ENCODE measurements around the gene IL17RD. TPM values are rescaled to one million over a fixed set of nuclear protein-coding genes. Genes with fewer than 3 reads are reported as not detected.
A peak's percentile ranks its signal among the peaks of the same experiment; 100 is the strongest.

IL17RD gene
- total and polyA plus RNA-seq, 11 donors = 1.4 to 11.3 (median 5.4) TPM

- H3K27me3 ChIP-seq = peaks cover 0 to 21% (median 0%) of the 10 kb centered on the region in 9 donors
- intact Hi-C loops (cut with DNase I) = loop anchor here in 6 of 10 donors (5.0 to 10.0 kb wide), 2 partner anchors 79 to 372 kb away; no protein-coding TSS in a partner anchor
- peaks cover 0 to 18% (median 4%) of the 10 kb centered on the region in 12 donors for H3K4me1 ChIP-seq
- DNase-seq (no peak), ATAC-seq (no peak)
- no peak overlapping the region for H3K27ac ChIP-seq
- 94 to 98% (median 97%) methylated on average over 3 of the region's 3 CpGs for WGBS, 4 donors
- H3K36me3 ChIP-seq = no peaks in the 10 kb centered on the region
- H3K9me3 ChIP-seq = peaks cover 0 to 3% (median 0%) of the 10 kb centered on the region in 12 donors
- H3K4me3 ChIP-seq = no peak overlapping the region
- TF ChIP-seq CTCF (IDR thresholded peaks at IDR 0.05) = no peak
- no peak for TF ChIP-seq POLR2A (IDR thresholded peaks at IDR 0.05)
Observed at GRCh38 chr3:57076422-57076951, 88.7 kb downstream of the IL17RD start.

- Histone ChIP-seq H3K36me3 (no peaks in the 10 kb centered on the region), H3K4me1 (peaks cover 0 to 15% (median 2%) of the 10 kb centered on the region in 12 donors), H3K9me3 (peaks cover 0 to 11% (median 0%) of the 10 kb centered on the region in 12 donors), H3K27ac (no peak overlapping the region), H3K27me3 (peaks cover 0 to 16% (median 0%) of the 10 kb centered on the region in 9 donors), H3K4me3 (no peak overlapping the region)
- ATAC-seq (no peak), DNase-seq (no peak)
- WGBS, 4 donors = 91 to 97% (median 94%) methylated on average over 4 of the region's 4 CpGs
- intact Hi-C loops (cut with DNase I) = loop anchor here in 2 of 10 donors (5.0 to 10.0 kb wide), 2 partner anchors 67 to 369 kb away; no protein-coding TSS in a partner anchor
- TF ChIP-seq CTCF (IDR thresholded peaks at IDR 0.05) = no peak
- no peak for TF ChIP-seq POLR2A (IDR thresholded peaks at IDR 0.05)
Observed at GRCh38 chr3:57074135-57074534, 91.0 kb downstream of the IL17RD start.

- H3K27ac ChIP-seq = peak overlapping the region in 1 of 12 donors; percentile 13
- H3K36me3 ChIP-seq = no peaks in the 10 kb centered on the region
- TF ChIP-seq POLR2A (IDR thresholded peaks at IDR 0.05) (no peak), CTCF (IDR thresholded peaks at IDR 0.05) (no peak)
- H3K4me1 ChIP-seq = peaks cover 0 to 17% (median 5%) of the 10 kb centered on the region in 12 donors
- intact Hi-C loops (cut with DNase I) = loop anchor here in 2 of 10 donors (5.0 to 10.0 kb wide), 2 partner anchors 66 to 369 kb away; no protein-coding TSS in a partner anchor
- no peak overlapping the region for H3K4me3 ChIP-seq
- peaks cover 0 to 12% (median 0%) of the 10 kb centered on the region in 9 donors for H3K27me3 ChIP-seq
- peaks cover 0 to 11% (median 0%) of the 10 kb centered on the region in 12 donors for H3K9me3 ChIP-seq
- no peak for ATAC-seq
- peak in 1 of 5 donors; percentile 35 for DNase-seq
- WGBS, 4 donors = 90 to 93% (median 91%) methylated on average over 3 of the region's 3 CpGs
Observed at GRCh38 chr3:57073628-57074027, 91.5 kb downstream of the IL17RD start.

GRCh38 chr3:57069503-57069902 lies 95.7 kb downstream of the IL17RD start:
- Histone ChIP-seq H3K4me1 (peaks cover 0 to 15% (median 9%) of the 10 kb centered on the region in 12 donors), H3K4me3 (no peak overlapping the region), H3K27ac (peak overlapping the region in 1 of 12 donors; percentile 77), H3K27me3 (no peaks in the 10 kb centered on the region), H3K36me3 (no peaks in the 10 kb centered on the region), H3K9me3 (peaks cover 0 to 11% (median 0%) of the 10 kb centered on the region in 12 donors)
- ATAC-seq (no peak), DNase-seq (no peak)
- intact Hi-C loops (cut with DNase I) = loop anchor here in 1 of 10 donors (10.0 kb wide), 1 partner anchor 65 kb away; no protein-coding TSS in a partner anchor
- 43 to 70% (median 62%) methylated on average over 5 to 6 of the region's 6 CpGs for WGBS, 4 donors
- TF ChIP-seq POLR2A (IDR thresholded peaks at IDR 0.05) = no peak
- TF ChIP-seq CTCF (IDR thresholded peaks at IDR 0.05) = no peak

Data from heart left ventricle (tissue), 16 donors.